Transverse colon (tissue), 4 donors: Measurements from ENCODE around the gene LEF1. TPM values are rescaled to one million over a fixed set of nuclear protein-coding genes. Genes with fewer than 3 reads are reported as not detected.

Experiments
- DNase-seq: peaks from one replicate; pipeline ENCODE4 v3.0.0-alpha.2; 2019
- H3K27ac ChIP-seq, 4 donors: fragments of 200-600 bp; sonication (generic); 2 replicates each; pipeline ENCODE4 v1.5.1; 2016 to 2018; ENCODE audit warnings: inconsistent platforms in 4 of 4
- H3K27me3 ChIP-seq: fragments of 200-600 bp; sonication (generic); 2 replicates; pipeline ENCODE4 v1.5.1; 2017; ENCODE audit warnings: inconsistent platforms
- H3K36me3 ChIP-seq, 4 donors: fragments of 200-600 bp; sonication (generic); 2 replicates each; pipeline ENCODE4 v1.5.1; 2017 to 2019; ENCODE audit warnings: inconsistent platforms in 4 of 4
- H3K4me1 ChIP-seq, 4 donors: fragments of 200-600 bp; sonication (generic); 2 replicates each; pipeline ENCODE4 v1.5.1; 2017 to 2020; ENCODE audit warnings: inconsistent platforms in 4 of 4
- H3K4me3 ChIP-seq, 4 donors: fragments of 200-600 bp; sonication (generic); 1 replicate in 1 of 4; 2 replicates in 3 of 4; pipeline versions ENCODE4 v1.5.1 to v1.6.1; 2017 to 2019; ENCODE audit warnings: inconsistent platforms in 4 of 4
- H3K9me3 ChIP-seq, 2 donors: fragments of 200-600 bp; sonication (generic); 2 replicates each; pipeline ENCODE4 v1.5.1; 2017 to 2019; ENCODE audit warnings: inconsistent platforms in 2 of 2
- EP300 ChIP-seq: sonication (generic); formaldehyde crosslinking; IDR thresholded peaks from one replicate; pipeline ENCODE4 v1.6.1; 2017; ENCODE audit warnings: antibody characterized with exemption, low read depth
- POLR2A ChIP-seq: fragments of 450-650 bp; IDR thresholded peaks from one replicate; pipeline ENCODE4 v1.6.1; 2016; ENCODE audit warnings: antibody characterized with exemption, mild to moderate bottlenecking, moderate library complexity
- POLR2AphosphoS5 ChIP-seq, 3 donors: sonication (generic); formaldehyde crosslinking; IDR thresholded peaks; one replicate each; pipeline ENCODE4 v1.6.1; 2016; ENCODE audit warnings: antibody characterized with exemption in 3 of 3
- WGBS, 2 donors: methylation state at CpG; one replicate each; pipeline ENCODE4 v1.1.5; 2018; ENCODE audit warnings: low coverage in 1 of 2; 5-methylcytosine and 5-hydroxymethylcytosine counted together
- in situ Hi-C, 4 donors: fragments of 200-750 bp; cut with MboI; loops; one replicate each; pipeline versions ENCODE4 v1.15.0 to v1.15.1; 2017; ENCODE audit warnings: low sequenced_read_pairs in 3 of 4, low pct_ligation_motif_present in 1 of 4, low pct_unique_long_range_greater_than_20kb in 1 of 4
- intact Hi-C: fragments of 100-400 bp; cut with DNase I; formaldehyde crosslinking; loops from one replicate; pipeline ENCODE4 v1.15.1; 2023; ENCODE audit warnings: low total_unique reads
- total RNA-seq, 4 donors: library from RNA; depleted of rRNA; stranded (reverse); fragments of >200 nt; gene quantifications; one replicate each; pipeline ENCODE4 v1.1.0, GENCODE V29; 2016
- TF ChIP-seq, protein P1 (sequence below), 5 experiments: fragments of 200-600 bp in 3 of 5; fragments of 450-650 bp in 2 of 5; sonication (generic) in 3 of 5; IDR thresholded peaks; 1 replicate in 2 of 5; 2 replicates in 3 of 5; pipeline ENCODE4 v1.5.1; 2016 to 2017; ENCODE audit warnings: antibody characterized with exemption in 5 of 5, inconsistent platforms in 3 of 5, mild to moderate bottlenecking in 2 of 5, moderate library complexity in 1 of 5

Gene LEF1
- total RNA-seq, 4 donors from 2014 or later = 1.4 to 29.2 (median 8.7) TPM

DNA sequence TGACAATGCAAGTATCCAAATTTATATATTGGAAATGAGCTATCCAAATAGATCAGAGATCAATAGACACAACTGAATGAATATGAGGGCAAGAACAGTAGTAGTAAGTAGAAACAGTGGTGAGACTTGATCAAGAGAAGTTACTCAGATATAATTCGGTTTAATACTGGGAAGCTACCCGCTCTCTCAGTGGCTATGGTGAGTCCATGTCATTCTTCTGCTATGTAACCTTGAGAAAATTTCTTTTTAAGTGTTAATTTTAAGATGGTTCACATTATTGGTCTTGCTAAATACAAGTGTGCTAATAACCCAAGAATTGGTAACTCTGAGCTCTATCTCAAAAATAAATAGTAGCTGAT is 53.6 kb downstream of the LEF1 start:
- H3K27ac ChIP-seq = no peak overlapping the region
- in situ Hi-C loops = no loop called here

DNA sequence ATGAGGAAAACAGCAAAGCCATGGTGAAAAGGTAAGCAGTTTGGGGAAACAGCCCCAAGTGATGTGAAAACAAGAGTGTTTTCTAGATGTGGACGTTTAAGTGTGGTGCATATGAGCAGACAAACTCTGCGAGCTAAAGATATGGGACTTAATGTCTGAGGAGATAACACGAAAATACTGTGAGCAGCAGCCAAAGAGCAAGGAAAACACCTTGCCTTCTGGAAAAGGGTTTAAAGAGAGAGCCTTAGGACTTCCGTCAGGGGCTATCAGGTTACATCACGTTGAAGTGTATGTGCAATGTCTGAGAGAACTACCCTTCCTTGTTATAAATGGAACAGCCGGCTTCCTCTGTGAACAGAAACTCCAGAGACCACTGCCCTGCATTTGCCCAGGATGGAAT is 54.2 kb downstream of the LEF1 start:
- in situ Hi-C loops = no loop called here
- no peak overlapping the region for H3K27ac ChIP-seq
- WGBS, 2 donors = 73 to 83% methylated on average over 5 to 6 of the region's 6 CpGs

More for the DNA sequence above, 53.6 kb downstream of the LEF1 start:
- no peak for DNase-seq
- Histone ChIP-seq H3K4me3 (no peak overlapping the region), H3K36me3 (no peaks in the 10 kb centered on the region), H3K27me3 (no peaks in the 10 kb centered on the region), H3K4me1 (no peaks in the 10 kb centered on the region), H3K9me3 (no peaks in the 10 kb centered on the region)
- WGBS, 2 donors = 96 to 100% methylated on average over 2 of the region's 2 CpGs
- TF ChIP-seq, protein P1, sequence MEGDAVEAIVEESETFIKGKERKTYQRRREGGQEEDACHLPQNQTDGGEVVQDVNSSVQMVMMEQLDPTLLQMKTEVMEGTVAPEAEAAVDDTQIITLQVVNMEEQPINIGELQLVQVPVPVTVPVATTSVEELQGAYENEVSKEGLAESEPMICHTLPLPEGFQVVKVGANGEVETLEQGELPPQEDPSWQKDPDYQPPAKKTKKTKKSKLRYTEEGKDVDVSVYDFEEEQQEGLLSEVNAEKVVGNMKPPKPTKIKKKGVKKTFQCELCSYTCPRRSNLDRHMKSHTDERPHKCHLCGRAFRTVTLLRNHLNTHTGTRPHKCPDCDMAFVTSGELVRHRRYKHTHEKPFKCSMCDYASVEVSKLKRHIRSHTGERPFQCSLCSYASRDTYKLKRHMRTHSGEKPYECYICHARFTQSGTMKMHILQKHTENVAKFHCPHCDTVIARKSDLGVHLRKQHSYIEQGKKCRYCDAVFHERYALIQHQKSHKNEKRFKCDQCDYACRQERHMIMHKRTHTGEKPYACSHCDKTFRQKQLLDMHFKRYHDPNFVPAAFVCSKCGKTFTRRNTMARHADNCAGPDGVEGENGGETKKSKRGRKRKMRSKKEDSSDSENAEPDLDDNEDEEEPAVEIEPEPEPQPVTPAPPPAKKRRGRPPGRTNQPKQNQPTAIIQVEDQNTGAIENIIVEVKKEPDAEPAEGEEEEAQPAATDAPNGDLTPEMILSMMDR (IDR thresholded peaks at IDR 0.05) = no peak
- TF ChIP-seq POLR2AphosphoS5 (IDR thresholded peaks at IDR 0.05) = no peak
- no peak for TF ChIP-seq POLR2A
- no peak for TF ChIP-seq EP300
- intact Hi-C loops = no loop called here

DNA sequence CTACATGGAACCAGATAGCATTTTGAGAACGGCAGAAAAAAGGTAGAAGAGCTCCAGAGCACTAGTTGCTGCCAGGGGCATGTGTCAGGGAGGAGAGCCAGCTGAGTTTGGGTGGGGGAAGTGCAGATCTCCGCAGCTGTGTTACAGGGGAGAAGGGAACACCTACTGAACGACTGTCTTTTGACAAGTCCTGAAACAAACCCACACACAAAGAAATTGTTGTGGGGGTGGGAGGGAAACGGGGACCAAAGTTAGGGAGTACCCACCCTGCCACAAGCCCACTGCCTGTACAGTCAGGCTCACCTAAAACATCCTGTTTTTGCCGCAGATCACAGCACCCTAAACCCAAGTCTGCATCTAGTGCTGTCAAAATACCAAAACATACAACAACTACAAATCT is 55.5 kb downstream of the LEF1 start:
- no peaks in the 10 kb centered on the region for H3K4me1 ChIP-seq
- H3K27me3 ChIP-seq = no peaks in the 10 kb centered on the region
- no peak overlapping the region for H3K27ac ChIP-seq
- no peak for TF ChIP-seq POLR2AphosphoS5 (IDR thresholded peaks at IDR 0.05)
- TF ChIP-seq, protein P1 (IDR thresholded peaks at IDR 0.05) = no peak
- no peak for TF ChIP-seq EP300
- no peak for TF ChIP-seq POLR2A
- H3K4me3 ChIP-seq = no peak overlapping the region
- WGBS, 2 donors = 30 to 53% methylated on average over 1 to 5 of the region's 5 CpGs
- H3K36me3 ChIP-seq = no peaks in the 10 kb centered on the region
- no peak for DNase-seq
- H3K9me3 ChIP-seq = no peaks in the 10 kb centered on the region
- intact Hi-C loops = no loop called here
- in situ Hi-C loops = no loop called here

More for the DNA sequence above, 54.2 kb downstream of the LEF1 start:
- TF ChIP-seq POLR2A = no peak
- TF ChIP-seq, protein P1 (IDR thresholded peaks at IDR 0.05) = no peak
- TF ChIP-seq POLR2AphosphoS5 (IDR thresholded peaks at IDR 0.05) = no peak
- TF ChIP-seq EP300 = no peak
- H3K4me1 ChIP-seq = no peaks in the 10 kb centered on the region
- no peaks in the 10 kb centered on the region for H3K36me3 ChIP-seq
- no peaks in the 10 kb centered on the region for H3K9me3 ChIP-seq
- no peak overlapping the region for H3K4me3 ChIP-seq
- no peaks in the 10 kb centered on the region for H3K27me3 ChIP-seq
- intact Hi-C loops = no loop called here
- DNase-seq = no peak

- DNase-seq = no peak
- Histone ChIP-seq H3K4me1 (no peaks in the 10 kb centered on the region), H3K4me3 (no peak overlapping the region), H3K36me3 (no peaks in the 10 kb centered on the region), H3K9me3 (no peaks in the 10 kb centered on the region), H3K27me3 (no peaks in the 10 kb centered on the region), H3K27ac (no peak overlapping the region)
- no peak for TF ChIP-seq POLR2AphosphoS5 (IDR thresholded peaks at IDR 0.05)
- TF ChIP-seq, protein P1 (IDR thresholded peaks at IDR 0.05) = no peak
- TF ChIP-seq EP300 = no peak
- no peak for TF ChIP-seq POLR2A
- intact Hi-C loops = no loop called here
- 98% methylated on average over 4 of the region's 4 CpGs; no CpG with 5 or more reads in 1 of the 2 donors for WGBS, 2 donors
- in situ Hi-C loops = no loop called here
Measured at GRCh38 chr4:108111781-108112180, 57.0 kb downstream of the LEF1 start.
